Measurements from ENCODE around the gene IRX4.

GRCh38 chr5:1846583-1846982, 36.1 kb downstream of the IRX4 start:
- TF ChIP-seq CTCF (IDR thresholded peaks at IDR 0.05; ENCODE audit: borderline replicate concordance, extremely low read depth, low read length, poor library complexity, severe bottlenecking): no peak
- no peak for TF ChIP-seq EZH2 (IDR thresholded peaks at IDR 0.05; ENCODE audit: borderline replicate concordance, low read depth, low read length, severe bottlenecking)

All from DND-41 (cell line).